Measurements from ENCODE around the gene RAF1. TPM values are rescaled to one million over a fixed set of nuclear protein-coding genes. Genes with fewer than 3 reads are reported as not detected.

RAF1 gene
- 55.9 to 65.4 TPM (median 61.8 TPM) in 5 replicates for total RNA-seq (2022; extraction: Qiagen RNA extraction; ENCODE audit: low read depth)

DNA sequence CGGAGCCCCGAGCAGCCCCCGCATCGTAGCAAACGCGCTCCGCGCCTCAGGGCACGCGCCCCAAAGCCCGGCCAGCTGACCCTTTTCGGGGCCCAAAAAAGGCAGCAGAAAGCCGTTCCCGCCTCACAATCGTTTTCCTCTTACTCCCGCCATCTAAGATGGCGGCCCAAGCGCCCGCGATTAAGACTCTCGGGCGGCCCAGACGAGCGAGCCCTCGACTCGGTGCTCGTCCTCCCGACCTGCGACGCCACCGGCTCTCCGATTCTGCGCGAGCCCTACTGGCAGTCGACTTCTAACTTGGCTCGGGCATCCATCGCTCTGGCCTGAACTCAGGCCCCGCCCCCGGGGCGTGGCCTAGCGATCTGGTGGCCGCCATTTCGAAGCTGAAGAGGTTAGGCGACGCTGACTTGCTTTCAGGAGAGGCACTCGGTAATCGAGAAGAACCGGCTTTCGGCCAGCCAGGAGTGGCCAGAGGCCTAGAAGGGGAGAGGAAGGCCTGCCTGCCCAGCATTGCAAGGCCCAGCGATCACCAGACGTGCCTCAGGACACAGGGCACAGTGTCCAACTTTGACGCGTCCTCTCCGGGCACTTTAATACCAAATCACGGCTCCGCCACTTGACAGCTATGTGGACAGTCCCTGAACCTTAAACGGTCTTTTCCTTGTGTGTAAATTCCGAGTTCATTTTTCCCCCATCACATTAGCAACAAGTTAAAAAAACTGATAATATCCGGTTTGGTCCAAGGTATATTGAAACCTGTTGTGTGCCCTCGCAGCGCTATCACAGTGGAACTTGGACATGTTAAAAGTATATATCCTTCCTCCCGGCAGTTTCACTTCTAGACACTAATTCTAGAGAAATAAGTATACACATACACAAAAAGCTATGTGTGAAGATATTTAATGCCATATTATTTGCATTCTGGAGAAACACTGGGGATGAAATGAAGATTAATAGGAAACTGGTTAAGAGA, at the start of gene RAF1:
Gene RAF1, minus strand, starts transcription at position 182 of the 973 bp plus-strand sequence. CDS start 45,396 bp downstream, outside the sequence.

DNA sequence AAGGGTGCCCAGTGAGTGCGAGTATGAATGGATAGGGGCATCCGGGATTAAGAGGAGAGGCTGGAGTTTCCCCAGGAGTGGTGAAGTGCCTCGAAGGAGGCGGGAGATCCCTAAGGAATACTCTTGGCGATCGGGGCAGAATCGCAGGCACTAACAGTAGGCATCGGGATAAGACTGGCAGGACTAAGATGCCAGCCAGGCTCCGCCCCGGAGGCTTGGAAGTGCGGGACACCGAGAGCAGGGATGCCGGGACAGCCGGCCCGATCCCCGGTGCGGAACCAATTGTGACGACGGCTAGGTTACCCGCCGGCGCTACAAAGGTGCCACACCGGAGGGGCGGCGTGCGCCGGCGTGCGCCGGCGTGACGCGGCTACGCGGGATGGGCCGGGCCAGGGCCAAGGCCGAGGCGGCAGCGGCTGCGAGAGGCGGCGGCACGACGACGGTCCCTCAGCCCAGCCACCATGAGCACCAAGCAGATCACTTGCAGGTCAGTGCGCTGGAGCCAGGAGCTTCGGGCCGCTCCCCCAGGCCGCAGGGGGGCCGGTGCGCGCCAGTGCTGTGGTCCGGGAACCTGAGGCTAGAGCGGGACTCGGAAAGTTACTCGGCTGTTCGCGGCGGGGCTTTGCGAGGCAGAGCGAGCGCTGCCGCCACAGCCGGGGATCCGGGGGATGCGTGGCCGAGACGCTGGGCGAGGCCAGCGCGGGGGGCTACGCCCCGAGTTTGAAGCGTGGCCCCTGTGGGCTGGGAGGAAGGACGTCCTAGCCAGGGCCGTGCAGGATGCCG, 107.0 kb downstream of the RAF1 start, which contains the start of gene MKRN2:
Gene MKRN2, plus strand, starts transcription at position 398 of the 783 bp plus-strand sequence. Its CDS starts 64 bp downstream, at position 462.

DNA sequence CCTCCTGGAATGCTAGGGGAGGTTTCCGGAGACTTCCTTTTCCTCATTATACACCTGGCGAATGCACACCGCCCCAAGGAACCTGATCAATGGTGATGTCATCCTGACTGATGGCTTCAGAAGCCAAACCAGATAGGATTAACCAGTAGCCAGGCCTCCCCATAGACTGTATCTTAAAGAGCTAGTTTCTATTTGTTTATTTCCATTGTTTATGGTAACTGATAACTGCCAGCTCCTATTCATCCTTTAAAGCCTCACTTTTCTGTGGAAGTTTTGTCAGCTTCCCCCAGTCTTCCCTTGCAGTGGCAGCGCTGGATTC, 118.5 kb downstream of the RAF1 start, which contains the start of gene MKRN2OS:
Gene MKRN2OS, minus strand, starts transcription at position 27 of the 319 bp plus-strand sequence. CDS start 35 bp downstream, outside the sequence.

Other genes with a start within 250 kb of the RAF1 start
- 17.2 to 20.9 TPM (median 18.7 TPM) in 5 replicates for gene TSEN2, start 179.6 kb downstream of the RAF1 start, total RNA-seq (2022; extraction: Qiagen RNA extraction; ENCODE audit: low read depth)
- gene MKRN2OS, start 118.6 kb downstream of the RAF1 start, total RNA-seq (2022; extraction: Qiagen RNA extraction; ENCODE audit: low read depth) = not detected in 5 replicates
- gene MKRN2, start 107.0 kb downstream of the RAF1 start, total RNA-seq (2022; extraction: Qiagen RNA extraction; ENCODE audit: low read depth) = 20.5 to 27.1 TPM (median 24.5 TPM) in 5 replicates
- 0.12 to 0.81 TPM (median 0.40 TPM) in 4 of 5 replicates, not detected in the other for gene TMEM40, start 95.1 kb upstream of the RAF1 start, total RNA-seq (2022; extraction: Qiagen RNA extraction; ENCODE audit: low read depth)
- 0.31 to 1.2 TPM (median 0.54 TPM) in 5 replicates for gene CAND2, start 132.6 kb upstream of the RAF1 start, total RNA-seq (2022; extraction: Qiagen RNA extraction; ENCODE audit: low read depth)
- gene RPL32, start 177.4 kb upstream of the RAF1 start, total RNA-seq (2022; extraction: Qiagen RNA extraction; ENCODE audit: low read depth) = 2,169 to 2,770 TPM (median 2,321 TPM) in 5 replicates